K562 (cell line): ENCODE measurements around the gene ZNF358. TPM values are rescaled to one million over a fixed set of nuclear protein-coding genes. Genes with fewer than 3 reads are reported as not detected.

Source experiments
- BRF1 ChIP-seq: IDR thresholded peaks from 3 replicates; pipeline ENCODE4 v1.6.1; 2011; ENCODE audit warnings: borderline replicate concordance, mild to moderate bottlenecking; ENCODE audit not compliant: insufficient read length; ENCODE audit errors: extremely low read depth
- CUX1 ChIP-seq: fragments of 200-800 bp; sonication (Bioruptor generic); IDR thresholded peaks from 2 replicates; pipeline ENCODE4 v1.6.1; 2016; ENCODE audit warnings: missing genetic modification characterization, missing compliant biosample characterization
- KLF16 ChIP-seq: IDR thresholded peaks from 2 replicates; pipeline ENCODE4 v1.6.1; 2016; ENCODE audit warnings: antibody characterized with exemption
- RCOR1 ChIP-seq, 2 experiments: IDR thresholded peaks; 2 replicates each; pipeline ENCODE4 v1.6.1; 2012; ENCODE audit warnings: low read depth in 2 of 2, low read length in 2 of 2, borderline replicate concordance in 1 of 2, improper control_type of control experiment in 1 of 2
- STAT6 ChIP-seq: sonication (generic); formaldehyde crosslinking; IDR thresholded peaks from 2 replicates; pipeline ENCODE4 v1.8.1; 2023; ENCODE audit warnings: mild to moderate bottlenecking, missing genetic modification reagents
- polyA plus RNA-seq, 8 experiments: library from polyadenylated mRNA; depleted of rRNA in 4 of 8; stranded (reverse) in 5 of 8; unstranded in 3 of 8; fragments of >200 nt; fragmentation: Nextera tagmentation in 2 of 8; fragmentation: Illumina TruSeq in 1 of 8; extraction: Ambion mirVana in 2 of 8; extraction: Trizol in 1 of 8; gene quantifications; 2 replicates each; pipeline versions ENCODE4 v1.2.1 to v1.2.3, GENCODE V29; 2011 to 2014; ENCODE audit warnings: inconsistent platforms in 1 of 8, missing spikeins in 1 of 8
- total RNA-seq, 7 experiments: library from RNA; depleted of rRNA in 6 of 7; stranded (reverse); fragments of >200 nt in 6 of 7; fragmentation: Illumina TruSeq in 2 of 7; extraction: Trizol in 2 of 7; gene quantifications; 2 replicates each; pipeline versions ENCODE4 v1.2.1 to v1.2.3, GENCODE V29; 2011 to 2021; ENCODE audit warnings: low replicate concordance in 1 of 7

ZNF358 gene
- total and polyA plus RNA-seq, 9 of the 15 experiments (the other 6 are each of a cell fraction or from before 2014, with no cell fraction given), result 0.04 to 17.2 (median 4.9) TPM

GRCh38 chr19:7506385-7507328 is 9.2 kb upstream of the ZNF358 start (continued):
- TF ChIP-seq STAT6 (no peak), RCOR1 (IDR thresholded peaks at IDR 0.05; ENCODE audit: borderline replicate concordance in 1 of 2, low read depth in 2 of 2, low read length in 2 of 2) (no peak), CUX1 (CRISPR knock-in tag) (no peak), KLF16 (no peak), BRF1 (no peak)
